ENCODE measurements around the gene COL23A1.

Gene COL23A1

GRCh38 chr5:178469975-178470759 lies 120.0 kb downstream of the COL23A1 start:
- no peak for DNase-seq

DNA sequence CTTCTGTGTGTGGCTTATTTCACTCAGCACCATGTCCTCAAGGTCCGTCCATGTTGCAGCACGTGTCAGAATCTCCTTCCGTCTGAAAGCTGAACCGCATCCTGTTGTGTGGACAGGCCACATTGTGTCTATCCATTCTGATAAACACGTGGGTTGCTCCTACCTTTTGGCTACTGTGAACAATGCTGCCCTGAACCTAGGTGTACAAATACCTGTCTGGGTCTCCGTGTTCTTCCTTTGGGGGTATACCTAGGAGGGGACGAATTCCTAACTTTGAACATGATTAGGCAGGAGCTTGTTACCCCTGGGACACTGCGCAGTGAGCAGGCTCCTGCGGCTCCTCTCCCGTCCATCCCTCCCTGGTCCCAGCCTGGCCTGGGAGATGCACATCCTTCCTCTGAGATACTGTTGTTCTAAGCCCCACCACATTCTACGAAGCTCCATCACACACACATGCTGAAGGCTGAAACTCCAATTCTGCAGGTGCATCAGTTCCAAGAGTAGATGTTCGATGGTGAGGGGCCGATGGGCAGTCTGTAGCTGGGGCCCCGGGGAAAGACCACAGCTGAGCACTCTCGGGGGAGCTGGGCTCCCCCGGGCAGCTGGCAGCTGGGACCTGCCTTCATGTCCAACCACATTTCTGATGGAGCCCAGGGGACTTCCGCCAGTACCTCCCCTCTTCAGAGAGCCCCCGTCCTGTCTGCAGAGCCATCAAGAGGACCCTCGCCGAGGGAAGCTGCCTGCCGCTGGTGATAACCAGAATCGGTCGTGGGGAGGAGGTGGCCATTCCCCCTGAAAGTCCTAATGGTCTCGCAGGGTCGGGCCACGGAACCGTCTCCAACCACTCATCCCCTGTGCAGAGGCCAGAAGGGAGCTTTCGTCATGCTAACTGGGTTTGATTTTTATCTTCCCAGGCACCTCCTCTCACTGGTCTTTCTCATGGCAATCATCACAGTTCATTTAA lies 120.9 kb downstream of the COL23A1 start:
- no peak for DNase-seq

- no peak for DNase-seq
Observed at GRCh38 chr5:178468196-178468685, 122.0 kb downstream of the COL23A1 start.

GRCh38 chr5:178467568-178468195 lies 122.5 kb downstream of the COL23A1 start:
- DNase-seq: no peak

GRCh38 chr5:178467205-178467567 lies 123.0 kb downstream of the COL23A1 start:
- DNase-seq: no peak

DNA sequence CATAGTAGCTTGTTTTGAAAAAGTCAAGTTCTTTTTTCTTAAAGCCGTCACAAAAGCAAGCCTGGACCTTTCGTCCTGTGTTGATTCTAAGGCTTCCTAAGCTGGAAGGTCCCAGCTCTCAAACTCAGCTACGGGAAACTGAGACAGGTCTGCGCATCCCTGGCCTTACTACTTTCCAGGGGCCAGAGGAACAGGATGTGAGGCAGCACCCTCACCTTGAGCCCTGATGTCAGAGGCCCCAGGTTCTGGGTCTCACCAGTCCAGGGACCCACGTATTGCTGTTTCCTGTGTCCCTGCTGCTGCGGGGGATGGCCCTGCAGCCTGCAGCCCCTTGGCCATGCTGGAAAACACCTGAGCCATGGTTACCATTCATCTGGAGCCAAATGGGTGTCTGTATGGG lies 123.9 kb downstream of the COL23A1 start:
- DNase-seq: no peak

GRCh38 chr5:178465861-178466288 lies 124.3 kb downstream of the COL23A1 start:
- DNase-seq: no peak

DNA sequence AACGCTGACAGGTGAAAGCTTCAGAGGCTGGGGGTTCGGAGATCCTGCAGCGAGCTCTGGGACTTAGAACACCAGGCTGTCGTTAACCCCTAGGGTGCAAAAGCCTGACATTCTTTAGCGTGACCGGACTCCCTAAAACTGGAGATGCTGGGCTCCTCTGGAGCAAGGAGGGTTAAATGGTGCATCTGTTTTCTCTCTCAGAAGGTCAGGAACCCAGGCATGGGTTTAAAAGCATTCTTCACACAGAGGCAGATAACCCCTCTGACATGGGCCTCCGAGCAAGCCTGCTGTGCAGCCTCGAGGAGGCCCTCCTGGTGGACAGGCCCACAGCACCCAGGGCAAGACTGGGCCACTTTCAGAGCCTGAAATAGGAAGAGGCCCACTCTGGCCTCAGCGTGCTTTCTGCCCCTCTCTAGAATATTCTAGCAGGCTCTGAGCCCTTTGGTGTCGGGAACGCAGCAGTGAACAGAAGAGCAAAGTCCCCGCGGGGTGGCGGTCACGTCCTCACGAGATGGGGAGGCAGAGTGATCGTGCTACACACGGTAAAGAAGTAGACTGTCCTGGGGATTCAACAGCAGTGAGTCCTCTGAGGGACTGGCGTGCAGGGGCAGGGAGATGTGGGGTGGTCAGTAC lies 124.8 kb downstream of the COL23A1 start:
- no peak for DNase-seq

GRCh38 chr5:178464431-178465048 lies 125.7 kb downstream of the COL23A1 start:
- DNase-seq: no peak

DNA sequence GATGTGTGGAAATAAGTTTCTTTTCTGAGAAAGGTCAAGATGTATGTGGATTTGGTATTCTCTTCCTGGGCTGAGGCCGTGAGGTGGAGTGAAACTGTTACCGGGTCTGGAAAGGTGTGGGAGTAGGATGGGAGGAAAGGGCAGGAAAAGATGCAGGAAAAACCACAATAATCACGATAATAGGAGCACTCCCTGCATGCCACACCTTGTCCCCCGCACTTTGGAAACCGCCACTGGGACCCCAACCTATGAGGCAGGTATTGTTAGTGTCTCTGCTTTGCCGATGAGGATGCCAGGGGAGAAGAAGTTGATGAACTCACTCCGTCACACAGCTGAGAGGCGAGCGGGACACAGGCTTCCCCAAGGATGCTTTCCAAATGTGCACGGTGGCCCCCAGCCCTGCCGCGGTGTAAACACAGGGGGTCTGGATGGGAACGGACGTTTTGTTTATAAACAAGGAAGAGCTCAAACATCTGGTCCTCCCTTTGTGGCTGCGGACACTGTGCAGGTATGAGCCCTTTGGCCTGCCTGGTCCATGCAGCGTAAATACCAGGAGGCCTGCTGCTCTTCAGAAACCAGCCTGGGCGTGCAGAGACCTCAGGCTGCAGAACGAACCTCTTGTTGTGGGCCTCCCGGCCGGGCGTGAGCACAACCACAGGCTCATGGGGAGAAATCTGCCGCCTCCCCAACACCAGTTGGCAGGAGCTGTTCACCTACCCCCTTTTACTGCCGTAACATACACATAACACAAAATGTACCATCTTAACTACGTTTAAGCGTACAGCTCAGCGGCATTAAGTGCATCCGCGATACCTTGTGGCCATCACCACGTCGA lies 126.7 kb downstream of the COL23A1 start:
- no peak for DNase-seq

GRCh38 chr5:178462816-178463215 lies 127.4 kb downstream of the COL23A1 start:
- DNase-seq: no peak

DNA sequence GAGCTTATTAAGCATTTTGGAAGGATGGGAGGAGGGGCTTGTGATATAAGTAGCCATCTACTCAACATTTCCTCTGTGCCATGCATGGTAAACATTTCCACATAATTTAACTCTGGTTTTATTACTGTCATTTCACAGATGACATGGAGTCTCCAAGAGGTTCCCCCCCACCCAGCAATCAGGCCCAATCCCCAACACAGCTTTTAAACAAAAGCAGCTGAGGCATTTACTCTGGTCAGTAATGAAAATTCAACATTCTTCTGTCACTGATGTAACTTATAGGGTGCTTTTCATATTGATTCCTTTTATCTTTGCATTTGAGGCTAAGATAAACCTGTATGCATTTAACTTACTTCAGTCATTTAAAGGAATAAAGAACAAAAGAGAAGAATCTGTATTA lies 128.1 kb downstream of the COL23A1 start:
- no peak for DNase-seq

GRCh38 chr5:178461004-178461730 lies 129.0 kb downstream of the COL23A1 start:
- peak; percentile 93 for DNase-seq

GRCh38 chr5:178460598-178460997 lies 129.6 kb downstream of the COL23A1 start:
- no peak for DNase-seq

GRCh38 chr5:178460174-178460573 lies 130.0 kb downstream of the COL23A1 start:
- no peak for DNase-seq

GRCh38 chr5:178458140-178458539 lies 132.1 kb downstream of the COL23A1 start:
- DNase-seq: no peak

DNA sequence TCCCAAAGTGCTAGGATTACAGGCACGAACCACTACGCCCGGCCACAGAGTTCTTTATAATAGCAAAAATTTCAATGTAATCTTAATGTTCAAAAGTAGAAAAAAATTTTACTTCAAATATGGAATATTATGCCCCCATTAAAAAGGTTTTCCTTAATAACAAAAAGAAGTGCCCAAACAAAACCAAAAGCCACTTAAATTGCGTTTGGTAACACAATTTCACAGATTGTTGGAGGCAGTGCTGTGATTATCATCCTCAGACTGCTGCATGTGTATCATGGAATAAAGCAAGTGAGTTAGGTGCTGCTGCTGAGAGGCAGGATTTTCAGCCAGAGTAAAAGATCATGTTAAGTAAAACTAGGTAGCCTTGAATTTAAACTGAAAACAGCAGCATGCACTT lies 132.7 kb downstream of the COL23A1 start:
- DNase-seq: no peak

GRCh38 chr5:178455480-178455835 lies 134.7 kb downstream of the COL23A1 start:
- DNase-seq: no peak

DNA sequence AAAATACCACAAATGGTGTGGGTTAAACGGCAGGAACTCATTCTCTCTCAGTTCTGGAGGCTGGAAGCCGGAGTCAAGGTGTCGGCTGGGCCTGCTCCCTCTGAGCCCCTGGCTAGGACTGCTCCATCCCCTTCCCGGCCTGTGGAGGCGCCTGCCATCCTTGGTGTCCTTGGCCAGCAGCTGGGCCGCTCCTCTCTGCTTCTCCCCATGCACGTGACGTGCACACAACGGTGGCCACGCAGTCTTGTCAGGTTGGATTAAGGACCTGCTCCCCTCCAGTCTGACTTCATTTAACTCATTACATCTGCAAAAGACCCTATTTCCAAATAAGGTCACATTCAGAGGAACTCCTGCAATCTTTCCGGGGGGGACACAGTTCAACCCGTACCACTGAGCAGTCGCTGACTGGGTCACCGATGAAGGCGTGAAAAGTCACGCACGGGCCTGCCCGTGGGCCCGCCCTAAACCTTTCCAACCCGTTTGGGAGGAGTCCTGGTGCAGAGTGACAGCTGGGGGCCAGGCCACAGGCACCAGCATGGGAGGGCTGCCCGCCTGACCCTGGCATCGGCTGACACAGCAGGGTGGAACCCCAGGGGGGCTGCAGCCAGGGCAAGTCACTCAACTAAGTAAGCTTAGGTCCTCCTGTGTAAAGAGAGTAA lies 135.2 kb downstream of the COL23A1 start:
- DNase-seq: no peak

DNA sequence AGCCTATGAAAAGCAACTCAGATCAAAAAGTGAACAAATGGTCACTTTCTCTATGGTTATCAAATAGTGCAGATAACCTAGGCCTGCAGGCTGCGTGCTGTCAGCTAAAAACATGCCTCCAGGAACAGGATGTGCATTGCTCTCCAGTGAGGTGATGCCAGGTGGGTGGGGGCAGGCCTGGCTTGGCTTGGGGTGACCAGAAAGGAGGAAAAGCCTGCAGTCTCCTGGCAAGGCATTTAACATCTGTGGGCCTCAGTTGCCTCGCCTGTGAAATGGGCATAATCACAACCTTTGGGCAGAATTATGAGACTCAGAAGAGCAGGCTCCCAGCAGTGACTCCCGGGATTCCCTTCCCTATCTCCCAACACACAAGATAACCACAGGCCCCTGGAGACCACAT lies 135.9 kb downstream of the COL23A1 start:
- no peak for DNase-seq

All from 8988T (cell line).